A549 (cell line): ENCODE data around the gene LAGE3.

Experiments used
- CEBPB ChIP-seq, 2 experiments: fragments of >200 bp in 1 of 2; sonication (Bioruptor Twin) in 1 of 2; formaldehyde crosslinking in 1 of 2; IDR thresholded peaks; 2 replicates each; pipeline ENCODE4 v1.6.1; 2012 to 2016
- CTCF ChIP-seq: fragments of >200 bp; sonication (Bioruptor Twin); formaldehyde crosslinking; IDR thresholded peaks from 3 replicates; pipeline ENCODE4 v1.5.1; 2016
- HOXB13 ChIP-seq: fragments of 250-450 bp; sonication (Bioruptor Pico); IDR thresholded peaks from 2 replicates; pipeline ENCODE4 v1.5.0; 2020; ENCODE audit warnings: low read depth, mild to moderate bottlenecking, moderate library complexity

- no peak for TF ChIP-seq CTCF
- TF ChIP-seq CEBPB (IDR thresholded peaks at IDR 0.05): no peak
- TF ChIP-seq HOXB13 (CRISPR knock-in tag): no peak
These were observed 30.6 kb downstream of the LAGE3 start for GRCh38 chrX:154448484-154448883.
